Measurements from ENCODE around the gene CENATAC.

GRCh38 chr11:119025978-119026766 lies 28.2 kb downstream of the CENATAC start:
- TF ChIP-seq CTCF (IDR thresholded peaks at IDR 0.05; ENCODE audit: borderline replicate concordance, extremely low read depth, low read length, poor library complexity, severe bottlenecking) (no peak), EZH2 (IDR thresholded peaks at IDR 0.05; ENCODE audit: borderline replicate concordance, low read depth, low read length, severe bottlenecking) (no peak)
